HepG2 (cell line): ENCODE data around the gene ZNF446. TPM values are rescaled to one million over a fixed set of nuclear protein-coding genes. Genes with fewer than 3 reads are reported as not detected.

Experiments used
- ARID5B ChIP-seq: IDR thresholded peaks from 2 replicates; pipeline ENCODE4 v1.4.0; 2020; ENCODE audit warnings: mild to moderate bottlenecking, missing genetic modification reagents
- LCORL ChIP-seq, 2 experiments: fragments of 450-650 bp in 1 of 2; sonication (generic) in 1 of 2; formaldehyde crosslinking in 1 of 2; IDR thresholded peaks; 2 replicates each; pipeline versions ENCODE4 v1.5.0 to v1.6.1; 2017 to 2020; ENCODE audit warnings: antibody characterized with exemption in 1 of 2, missing genetic modification reagents in 1 of 2
- PAX8 ChIP-seq: sonication (generic); formaldehyde crosslinking; IDR thresholded peaks from 2 replicates; pipeline ENCODE4 v1.8.0; 2022; ENCODE audit warnings: mild to moderate bottlenecking, missing genetic modification reagents, borderline replicate concordance
- TEAD3 ChIP-seq: optimal IDR thresholded peaks from 2 replicates; pipeline ENCODE3; 2016; ENCODE audit warnings: borderline replicate concordance
- ZBTB38 ChIP-seq: sonication (generic); formaldehyde crosslinking; IDR thresholded peaks from 2 replicates; pipeline ENCODE4 v1.5.1; 2020; ENCODE audit warnings: mild to moderate bottlenecking, missing genetic modification reagents
- ZNF101 ChIP-seq: sonication (generic); formaldehyde crosslinking; IDR thresholded peaks from 2 replicates; pipeline ENCODE4 v1.4.0; 2020; ENCODE audit warnings: mild to moderate bottlenecking, low read depth, missing genetic modification reagents, borderline replicate concordance
- ZNF547 ChIP-seq: sonication (generic); formaldehyde crosslinking; IDR thresholded peaks from 2 replicates; pipeline ENCODE4 v1.5.1; 2020; ENCODE audit warnings: mild to moderate bottlenecking, missing genetic modification reagents
- ZNF724P ChIP-seq: sonication (generic); formaldehyde crosslinking; IDR thresholded peaks from 2 replicates; pipeline ENCODE4 v1.8.0; 2022; ENCODE audit warnings: missing genetic modification reagents, borderline replicate concordance
- ZNF747 ChIP-seq: sonication (generic); formaldehyde crosslinking; IDR thresholded peaks from 2 replicates; pipeline ENCODE4 v1.8.1; 2023; ENCODE audit warnings: missing genetic modification reagents, mild to moderate bottlenecking, borderline replicate concordance
- polyA plus RNA-seq, 8 experiments: library from polyadenylated mRNA; depleted of rRNA in 3 of 8; stranded (reverse) in 7 of 8; unstranded in 1 of 8; fragments of >200 nt; fragmentation: Illumina TruSeq in 4 of 8; extraction: Trizol in 4 of 8; gene quantifications; 2 replicates each; pipeline versions ENCODE4 v1.2.1 to v1.2.3, GENCODE V29; 2011 to 2016; ENCODE audit warnings: low read depth in 4 of 8, missing spikeins in 1 of 8, mixed read lengths in 1 of 8; ENCODE audit not compliant: insufficient read depth in 1 of 8
- total RNA-seq, 5 experiments: library from RNA; depleted of rRNA; stranded (reverse); fragments of >200 nt; fragmentation: Illumina TruSeq; extraction: Trizol; gene quantifications; 2 replicates each; pipeline ENCODE4 v1.2.3, GENCODE V29; 2016; ENCODE audit warnings: low read depth in 1 of 5
- TF ChIP-seq, protein P1 (sequence below): IDR thresholded peaks from 2 replicates; pipeline ENCODE4 v1.6.1; 2016; ENCODE audit warnings: low read depth, control low read depth

ZNF446 gene
- total and polyA plus RNA-seq, 2 of the 13 experiments (the other 11 are each of a cell fraction or from before 2014, with no cell fraction given): 3.0 to 3.6 TPM

DNA sequence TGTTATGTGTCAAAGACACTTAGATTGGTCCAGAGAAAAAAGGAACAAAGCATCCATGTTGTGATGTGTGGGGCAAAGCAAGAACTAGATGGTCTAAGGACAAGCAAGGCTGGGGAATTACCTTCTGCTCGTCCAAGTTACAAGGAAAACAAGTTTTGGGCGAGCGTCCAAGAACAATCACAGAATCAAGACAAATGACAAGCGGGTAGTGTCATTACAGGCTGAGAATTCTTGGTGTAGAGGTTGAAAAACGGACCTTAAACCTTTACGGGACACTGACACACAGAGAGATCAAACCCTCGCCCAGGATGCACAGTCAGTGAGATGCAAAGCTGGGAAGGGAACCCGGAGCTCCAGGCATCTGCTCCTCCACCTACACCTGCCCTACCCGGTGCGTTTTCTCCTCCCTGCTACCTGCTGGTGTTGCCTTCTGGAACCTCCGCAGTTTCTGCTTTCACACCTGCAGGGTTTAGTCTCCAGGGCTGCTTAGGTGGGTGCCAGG is 25.2 kb upstream of the ZNF446 start (continued):
- TF ChIP-seq, protein P1, sequence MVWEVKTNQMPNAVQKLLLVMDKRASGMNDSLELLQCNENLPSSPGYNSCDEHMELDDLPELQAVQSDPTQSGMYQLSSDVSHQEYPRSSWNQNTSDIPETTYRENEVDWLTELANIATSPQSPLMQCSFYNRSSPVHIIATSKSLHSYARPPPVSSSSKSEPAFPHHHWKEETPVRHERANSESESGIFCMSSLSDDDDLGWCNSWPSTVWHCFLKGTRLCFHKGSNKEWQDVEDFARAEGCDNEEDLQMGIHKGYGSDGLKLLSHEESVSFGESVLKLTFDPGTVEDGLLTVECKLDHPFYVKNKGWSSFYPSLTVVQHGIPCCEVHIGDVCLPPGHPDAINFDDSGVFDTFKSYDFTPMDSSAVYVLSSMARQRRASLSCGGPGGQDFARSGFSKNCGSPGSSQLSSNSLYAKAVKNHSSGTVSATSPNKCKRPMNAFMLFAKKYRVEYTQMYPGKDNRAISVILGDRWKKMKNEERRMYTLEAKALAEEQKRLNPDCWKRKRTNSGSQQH (CRISPR knock-in tag): no peak
- TF ChIP-seq ZNF724P (CRISPR knock-in tag): 0 out of 2 replicates have a peak, but pooled peaks have one; percentile 12
- no peak for TF ChIP-seq TEAD3
- TF ChIP-seq ZBTB38 (CRISPR knock-in tag): no peak
- no peak for TF ChIP-seq LCORL (IDR thresholded peaks at IDR 0.05)
- TF ChIP-seq LCORL (CRISPR knock-in tag; IDR thresholded peaks at IDR 0.05): no peak
- no peak for TF ChIP-seq ZNF547 (CRISPR knock-in tag)
- TF ChIP-seq ZNF101 (CRISPR knock-in tag): no peak
- no peak for TF ChIP-seq ZNF747 (CRISPR knock-in tag)
- no peak for TF ChIP-seq PAX8 (CRISPR knock-in tag)
- TF ChIP-seq ARID5B (CRISPR knock-in tag): no peak
- TF ChIP-seq, all 625 proteins: peak for 5
